ENCODE measurements around the gene PCDHB9. TPM values are rescaled to one million over a fixed set of nuclear protein-coding genes. Genes with fewer than 3 reads are reported as not detected.
A peak's percentile ranks its signal among the peaks of the same experiment; 100 is the strongest.
"Not testable (repeated sequence)": the region's sequence is repeated elsewhere in the genome, so short reads cannot be mapped to it uniquely, and the experiment has no call there.

The PCDHB9 gene
- polyA plus RNA-seq, 1 donor from 2014 or later, result 0.31 TPM

GRCh38 chr5:141208478-141208877 lies 21.5 kb downstream of the PCDHB9 start, which contains the start of gene PCDHB12:
Gene PCDHB12, plus strand, starts transcription at chr5:141208719. Its CDS starts 189 bp downstream, at chr5:141208908.
- H3K4me3 Mint-ChIP-seq, result peak within 1 kb of the TSS in 1 of 4 donors; percentile 41
- no peaks in the 10 kb centered on the region for H3K36me3 Mint-ChIP-seq
- H3K4me1 Mint-ChIP-seq, result no peaks in the 10 kb centered on the region
- H3K9me3 Mint-ChIP-seq, result peaks cover 0 to 12% (median 2%) of the 10 kb centered on the region in 3 donors
- peaks cover 11% of the 10 kb centered on the region for H3K27me3 Mint-ChIP-seq
- H3K27ac Mint-ChIP-seq, result no peak within 1 kb of the TSS

GRCh38 chr5:141210281-141210680 lies 23.3 kb downstream of the PCDHB9 start:
- not testable (repeated sequence) for H3K4me1 Mint-ChIP-seq, H3K4me3 Mint-ChIP-seq, H3K27ac Mint-ChIP-seq, H3K36me3 Mint-ChIP-seq
- Mint-ChIP-seq H3K9me3 (peaks cover 1 to 21% (median 8%) of the 10 kb centered on the region in 3 donors), H3K27me3 (peaks cover 12% of the 10 kb centered on the region)

DNA sequence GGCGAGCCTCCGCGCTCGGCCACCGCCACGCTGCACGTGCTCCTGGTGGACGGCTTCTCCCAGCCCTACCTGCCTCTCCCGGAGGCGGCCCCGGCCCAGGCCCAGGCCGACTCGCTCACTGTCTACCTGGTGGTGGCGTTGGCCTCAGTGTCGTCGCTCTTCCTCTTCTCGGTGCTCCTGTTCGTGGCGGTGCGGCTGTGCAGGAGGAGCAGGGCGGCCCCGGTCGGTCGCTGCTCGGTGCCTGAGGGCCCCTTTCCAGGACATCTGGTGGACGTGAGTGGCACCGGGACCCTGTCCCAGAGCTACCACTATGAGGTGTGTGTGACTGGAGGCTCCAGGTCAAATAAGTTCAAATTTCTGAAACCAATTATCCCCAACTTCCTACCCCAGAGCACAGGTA lies 23.9 kb downstream of the PCDHB9 start:
- H3K27ac Mint-ChIP-seq, H3K4me1 Mint-ChIP-seq, H3K36me3 Mint-ChIP-seq: not testable (repeated sequence)
- Mint-ChIP-seq H3K4me3 (peak overlapping the region in 1 of 4 donors; percentile 22), H3K9me3 (peaks cover 2 to 21% (median 8%) of the 10 kb centered on the region in 3 donors), H3K27me3 (peaks cover 12% of the 10 kb centered on the region)

DNA sequence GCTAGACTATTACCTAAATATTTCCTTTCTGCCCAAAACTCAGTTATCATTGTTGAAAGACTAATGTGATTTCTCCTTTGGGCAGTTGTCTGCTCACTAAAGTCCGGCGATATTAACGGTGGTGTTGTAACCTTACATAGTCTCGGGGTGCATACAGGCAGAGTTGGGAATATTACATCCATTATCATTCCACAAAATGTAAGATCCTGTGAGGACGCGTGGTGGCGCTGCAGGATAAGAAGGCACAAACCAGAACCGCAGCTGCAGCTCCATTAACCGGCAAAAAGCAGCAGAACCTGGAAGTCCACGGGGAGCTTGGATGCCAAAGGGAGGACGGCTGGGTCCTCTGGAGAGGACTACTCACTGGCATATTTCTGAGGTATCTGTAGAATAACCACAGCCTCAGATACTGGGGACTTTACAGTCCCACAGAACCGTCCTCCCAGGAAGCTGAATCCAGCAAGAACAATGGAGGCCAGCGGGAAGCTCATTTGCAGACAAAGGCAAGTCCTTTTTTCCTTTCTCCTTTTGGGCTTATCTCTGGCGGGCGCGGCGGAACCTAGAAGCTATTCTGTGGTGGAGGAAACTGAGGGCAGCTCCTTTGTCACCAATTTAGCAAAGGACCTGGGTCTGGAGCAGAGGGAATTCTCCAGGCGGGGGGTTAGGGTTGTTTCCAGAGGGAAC lies 26.8 kb downstream of the PCDHB9 start, which contains the start of gene PCDHB13:
Gene PCDHB13 (plus strand): TSS at position 264 of the 684 bp plus-strand sequence. CDS start 205 bp downstream, at position 469.
- H3K27ac Mint-ChIP-seq, result peak within 1 kb of the TSS in 2 of 3 donors; percentile 27 to 33
- H3K4me3 Mint-ChIP-seq, result peak within 1 kb of the TSS in 2 of 4 donors; percentile 22 to 44
- H3K9me3 Mint-ChIP-seq, result peaks cover 10 to 27% (median 18%) of the 10 kb centered on the region in 3 donors
- H3K4me1 Mint-ChIP-seq, H3K27me3 Mint-ChIP-seq, H3K36me3 Mint-ChIP-seq: not testable (repeated sequence)

GRCh38 chr5:141214583-141214982 lies 27.6 kb downstream of the PCDHB9 start:
- Mint-ChIP-seq H3K27ac (peak overlapping the region in 1 of 3 donors; percentile 33), H3K9me3 (peaks cover 13 to 31% (median 20%) of the 10 kb centered on the region in 3 donors)
- not testable (repeated sequence) for H3K36me3 Mint-ChIP-seq, H3K4me3 Mint-ChIP-seq, H3K27me3 Mint-ChIP-seq, H3K4me1 Mint-ChIP-seq

DNA sequence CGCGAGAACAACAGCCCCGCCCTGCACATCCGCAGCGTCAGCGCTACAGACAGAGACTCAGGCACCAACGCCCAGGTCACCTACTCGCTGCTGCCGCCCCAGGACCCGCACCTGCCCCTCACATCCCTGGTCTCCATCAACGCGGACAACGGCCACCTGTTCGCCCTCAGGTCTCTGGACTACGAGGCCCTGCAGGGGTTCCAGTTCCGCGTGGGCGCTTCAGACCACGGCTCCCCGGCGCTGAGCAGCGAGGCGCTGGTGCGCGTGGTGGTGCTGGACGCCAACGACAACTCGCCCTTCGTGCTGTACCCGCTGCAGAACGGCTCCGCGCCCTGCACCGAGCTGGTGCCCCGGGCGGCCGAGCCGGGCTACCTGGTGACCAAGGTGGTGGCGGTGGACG lies 28.5 kb downstream of the PCDHB9 start:
- H3K4me1 Mint-ChIP-seq, H3K4me3 Mint-ChIP-seq, H3K36me3 Mint-ChIP-seq, H3K27me3 Mint-ChIP-seq, H3K27ac Mint-ChIP-seq: not testable (repeated sequence)
- H3K9me3 Mint-ChIP-seq, result peaks cover 16 to 40% (median 25%) of the 10 kb centered on the region in 3 donors

DNA sequence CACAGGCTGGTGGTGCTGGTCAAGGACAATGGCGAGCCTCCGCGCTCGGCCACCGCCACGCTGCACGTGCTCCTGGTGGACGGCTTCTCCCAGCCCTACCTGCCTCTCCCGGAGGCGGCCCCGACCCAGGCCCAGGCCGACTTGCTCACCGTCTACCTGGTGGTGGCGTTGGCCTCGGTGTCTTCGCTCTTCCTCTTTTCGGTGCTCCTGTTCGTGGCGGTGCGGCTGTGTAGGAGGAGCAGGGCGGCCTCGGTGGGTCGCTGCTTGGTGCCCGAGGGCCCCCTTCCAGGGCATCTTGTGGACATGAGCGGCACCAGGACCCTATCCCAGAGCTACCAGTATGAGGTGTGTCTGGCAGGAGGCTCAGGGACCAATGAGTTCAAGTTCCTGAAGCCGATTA lies 29.1 kb downstream of the PCDHB9 start:
- not testable (repeated sequence) for H3K27me3 Mint-ChIP-seq, H3K27ac Mint-ChIP-seq

DNA sequence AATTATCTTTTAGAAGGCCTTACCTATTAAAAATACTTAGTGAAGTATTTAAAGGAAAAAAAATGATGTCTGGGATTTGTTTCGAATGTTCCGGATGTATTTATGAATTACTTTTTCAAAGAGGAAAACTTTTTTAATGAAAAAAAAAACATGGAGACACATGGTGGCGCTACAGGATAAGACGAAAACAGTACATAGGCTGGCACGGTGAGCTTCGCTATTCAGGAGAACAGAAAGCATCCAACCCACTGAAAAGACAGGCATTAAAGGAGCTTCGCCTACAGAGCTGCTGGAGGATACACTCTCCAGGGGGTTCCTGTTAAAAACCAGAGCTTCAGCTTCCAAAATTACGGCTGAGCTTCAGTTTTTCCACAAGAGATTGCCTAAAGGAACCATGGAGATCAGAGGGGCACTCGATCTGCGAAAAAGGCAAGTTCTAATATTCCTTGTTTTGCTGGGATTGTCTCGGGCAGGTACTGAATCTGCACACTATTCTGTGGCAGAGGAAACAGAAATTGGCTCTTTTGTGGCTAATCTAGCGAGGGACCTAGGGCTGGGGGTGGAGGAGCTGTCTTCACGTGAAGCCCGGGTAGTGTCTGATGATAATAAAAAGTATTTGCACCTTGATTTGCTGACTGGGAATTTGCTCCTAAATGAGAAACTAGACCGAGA lies 36.3 kb downstream of the PCDHB9 start, which contains the start of gene PCDHB14:
Gene PCDHB14 (plus strand): TSS at position 232 of the 672 bp plus-strand sequence. CDS start 163 bp downstream, at position 395.
- H3K4me3 Mint-ChIP-seq, result no peak within 1 kb of the TSS
- peak within 1 kb of the TSS in 1 of 3 donors; percentile 67 for H3K27ac Mint-ChIP-seq
- peaks cover 14 to 29% (median 18%) of the 10 kb centered on the region in 3 donors for H3K9me3 Mint-ChIP-seq
- no peaks in the 10 kb centered on the region for H3K36me3 Mint-ChIP-seq
- H3K4me1 Mint-ChIP-seq, result peaks cover 0 to 4% (median 0%) of the 10 kb centered on the region in 3 donors
- peaks cover 13% of the 10 kb centered on the region for H3K27me3 Mint-ChIP-seq

More for the DNA sequence above, 29.1 kb downstream of the PCDHB9 start:
- not testable (repeated sequence) for H3K4me1 Mint-ChIP-seq, H3K4me3 Mint-ChIP-seq, H3K36me3 Mint-ChIP-seq
- peaks cover 18 to 42% (median 26%) of the 10 kb centered on the region in 3 donors for H3K9me3 Mint-ChIP-seq

GRCh38 chr5:141224844-141225243 lies 37.9 kb downstream of the PCDHB9 start:
- Mint-ChIP-seq H3K27me3 (peaks cover 13% of the 10 kb centered on the region), H3K9me3 (peaks cover 7 to 21% (median 12%) of the 10 kb centered on the region in 3 donors)

GRCh38 chr5:141225421-141225820 lies 38.5 kb downstream of the PCDHB9 start:
- not testable (repeated sequence) for H3K27ac Mint-ChIP-seq, H3K36me3 Mint-ChIP-seq, H3K4me3 Mint-ChIP-seq, H3K4me1 Mint-ChIP-seq
- H3K9me3 Mint-ChIP-seq, result peaks cover 4 to 15% (median 9%) of the 10 kb centered on the region in 3 donors
- peaks cover 13% of the 10 kb centered on the region for H3K27me3 Mint-ChIP-seq

More at GRCh38 chr5:141224844-141225243, 37.9 kb downstream of the PCDHB9 start:
- not testable (repeated sequence) for H3K36me3 Mint-ChIP-seq, H3K27ac Mint-ChIP-seq, H3K4me3 Mint-ChIP-seq, H3K4me1 Mint-ChIP-seq

GRCh38 chr5:141234109-141234667 lies 47.2 kb downstream of the PCDHB9 start:
- H3K9me3 Mint-ChIP-seq, result peaks cover 7 to 42% (median 26%) of the 10 kb centered on the region in 3 donors
- H3K4me1 Mint-ChIP-seq, result no peaks in the 10 kb centered on the region
- H3K27me3 Mint-ChIP-seq, result peaks cover 12% of the 10 kb centered on the region
- no peaks in the 10 kb centered on the region for H3K36me3 Mint-ChIP-seq
- no peak overlapping the region for H3K4me3 Mint-ChIP-seq
- no peak overlapping the region for H3K27ac Mint-ChIP-seq

GRCh38 chr5:141235922-141236321 lies 49.0 kb downstream of the PCDHB9 start:
- not testable (repeated sequence) for H3K4me1 Mint-ChIP-seq, H3K36me3 Mint-ChIP-seq, H3K27ac Mint-ChIP-seq
- H3K9me3 Mint-ChIP-seq, result peaks cover 12 to 55% (median 31%) of the 10 kb centered on the region in 3 donors
- peak overlapping the region in 1 of 4 donors; percentile 13 for H3K4me3 Mint-ChIP-seq
- H3K27me3 Mint-ChIP-seq, result peaks cover 18% of the 10 kb centered on the region

GRCh38 chr5:141236516-141237313 lies 49.8 kb downstream of the PCDHB9 start:
- H3K36me3 Mint-ChIP-seq, result no peaks in the 10 kb centered on the region
- H3K4me1 Mint-ChIP-seq, result no peaks in the 10 kb centered on the region
- peaks cover 12 to 48% (median 29%) of the 10 kb centered on the region in 3 donors for H3K9me3 Mint-ChIP-seq
- H3K4me3 Mint-ChIP-seq, result no peak overlapping the region
- H3K27me3 Mint-ChIP-seq, result peaks cover 18% of the 10 kb centered on the region
- no peak overlapping the region for H3K27ac Mint-ChIP-seq
